Measurements from ENCODE around the gene SLC6A11.

DNA sequence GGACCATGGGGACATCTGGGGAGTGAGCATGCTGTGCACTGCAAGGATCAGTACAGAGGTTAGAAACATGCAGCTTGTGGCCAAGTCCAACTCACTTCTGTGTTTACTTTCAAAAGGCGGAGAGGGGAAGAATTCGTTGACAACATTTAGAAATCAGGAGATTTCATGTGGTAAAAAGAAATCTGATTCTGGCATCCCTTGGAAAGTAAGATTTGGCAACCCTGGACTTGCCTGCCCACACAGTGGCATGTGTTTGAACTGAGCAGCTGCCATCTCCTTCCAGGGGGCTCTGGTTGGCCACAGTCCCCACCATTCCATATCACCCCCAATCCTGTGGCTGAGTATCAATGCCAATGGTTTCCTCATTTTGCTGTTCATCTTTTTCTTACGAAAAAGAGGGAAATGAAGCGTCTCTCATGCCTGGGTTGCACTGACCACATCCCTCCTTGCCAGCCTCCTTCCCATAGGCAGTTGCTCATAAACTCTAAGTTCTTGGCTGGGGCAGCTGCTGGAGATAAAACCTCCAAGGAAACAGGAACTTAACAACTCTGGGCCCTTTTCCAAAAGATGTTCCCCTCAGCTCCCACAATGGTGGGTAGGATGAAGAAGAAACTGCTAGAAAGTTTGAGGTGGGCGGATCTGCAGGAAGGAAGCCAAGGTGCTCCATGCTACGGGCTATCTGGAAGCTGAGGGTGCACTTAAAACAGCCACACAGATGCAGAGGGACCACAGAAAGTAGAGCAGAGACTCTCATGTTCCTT, 29.2 kb downstream of the SLC6A11 start:
- TF ChIP-seq POLR2AphosphoS5 (IDR thresholded peaks at IDR 0.05; ENCODE audit: low read depth, low read length) (no peak), POLR2A (IDR thresholded peaks at IDR 0.05; ENCODE audit: low read depth, low read length) (no peak), TAF1 (IDR thresholded peaks at IDR 0.05; ENCODE audit: borderline replicate concordance, low read depth, low read length) (no peak)

Measured in GM12892 (cell line).